Activated CD4-positive, alpha-beta memory T cell treated with anti-CD3 and anti-CD28 coated beads for 36 hours (primary cell): ENCODE measurements around the gene SLBP. TPM values are rescaled to one million over a fixed set of nuclear protein-coding genes. Genes with fewer than 3 reads are reported as not detected.

Source experiments
- CTCF ChIA-PET: fragments of 350-600 bp; sonication (Branson Sonifier 250); formaldehyde crosslinking; loops from one replicate; lab custom pipeline; 2021; ENCODE audit warnings: antibody characterized with exemption, inconsistent platforms; lab: Charles Lee
- POLR2A ChIA-PET: fragments of 350-600 bp; sonication (Branson Sonifier 250); formaldehyde crosslinking; loops from one replicate; lab custom pipeline; 2021; ENCODE audit warnings: antibody characterized with exemption; lab: Charles Lee
- DNase-seq: peaks from one replicate; pipeline ENCODE4 v3.0.0-alpha.2; 2020
- H3K27ac Mint-ChIP-seq: one replicate; pipeline ENCODE4 v1.8.0; 2021; ENCODE audit warnings: mixed read lengths
- H3K27me3 Mint-ChIP-seq: one replicate; pipeline ENCODE4 v1.8.0; 2021; ENCODE audit warnings: mixed read lengths
- H3K36me3 Mint-ChIP-seq: one replicate; pipeline ENCODE4 v1.8.0; 2021; ENCODE audit warnings: mixed read lengths
- H3K4me1 Mint-ChIP-seq: one replicate; pipeline ENCODE4 v1.8.0; 2021; ENCODE audit warnings: low read depth, mixed read lengths
- H3K4me3 Mint-ChIP-seq: one replicate; pipeline ENCODE4 v1.8.0; 2021; ENCODE audit warnings: mild to moderate bottlenecking, mixed read lengths
- H3K9me3 Mint-ChIP-seq: one replicate; pipeline ENCODE4 v1.8.0; 2021; ENCODE audit warnings: mixed read lengths
- intact Hi-C: fragments of 100-400 bp; cut with micrococcal nuclease; formaldehyde crosslinking; loops from one replicate; pipeline ENCODE4 v1.15.1; 2023
- total RNA-seq, 2 experiments: library from RNA; stranded (reverse); gene quantifications; one replicate each; pipeline ENCODE4 v1.2.3, GENCODE V29; 2021

SLBP gene
- total RNA-seq, 2 experiments from 2014 or later = 103 to 106 TPM

DNA sequence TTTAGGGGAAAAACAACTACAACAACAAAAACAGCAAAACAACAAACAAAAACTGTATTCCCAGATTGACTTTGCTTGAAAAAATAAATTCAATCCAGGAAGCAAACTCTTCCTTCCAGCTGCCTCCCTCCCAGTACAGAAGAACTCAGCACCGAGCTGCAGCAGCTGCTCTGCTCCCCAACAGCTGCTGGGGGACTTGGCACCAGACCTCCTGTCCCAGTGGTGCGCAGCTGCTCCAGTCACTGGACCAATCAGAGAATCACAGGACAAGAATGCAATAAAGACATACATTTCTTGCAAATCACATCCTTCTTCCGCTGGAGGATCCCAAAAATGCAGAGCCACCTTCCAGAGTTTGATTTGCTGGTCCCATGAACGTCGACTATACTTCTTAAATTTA is 16.2 kb downstream of the SLBP start:
- no peak overlapping the region for H3K4me3 Mint-ChIP-seq
- DNase-seq = no peak
- POLR2A ChIA-PET = no interaction called here
- no peaks in the 10 kb centered on the region for H3K9me3 Mint-ChIP-seq
- intact Hi-C loops = no loop called here
- H3K36me3 Mint-ChIP-seq = peaks cover 49% of the 10 kb centered on the region
- H3K27me3 Mint-ChIP-seq = no peaks in the 10 kb centered on the region
- CTCF ChIA-PET = interaction anchor here (3.3 to 7.3 kb wide), 2 partner anchors 11 to 31 kb away, joined by 13 to 203 read pairs; partner anchors contain the start of gene SLBP
- H3K4me1 Mint-ChIP-seq = peaks cover 7% of the 10 kb centered on the region
- no peak overlapping the region for H3K27ac Mint-ChIP-seq

DNA sequence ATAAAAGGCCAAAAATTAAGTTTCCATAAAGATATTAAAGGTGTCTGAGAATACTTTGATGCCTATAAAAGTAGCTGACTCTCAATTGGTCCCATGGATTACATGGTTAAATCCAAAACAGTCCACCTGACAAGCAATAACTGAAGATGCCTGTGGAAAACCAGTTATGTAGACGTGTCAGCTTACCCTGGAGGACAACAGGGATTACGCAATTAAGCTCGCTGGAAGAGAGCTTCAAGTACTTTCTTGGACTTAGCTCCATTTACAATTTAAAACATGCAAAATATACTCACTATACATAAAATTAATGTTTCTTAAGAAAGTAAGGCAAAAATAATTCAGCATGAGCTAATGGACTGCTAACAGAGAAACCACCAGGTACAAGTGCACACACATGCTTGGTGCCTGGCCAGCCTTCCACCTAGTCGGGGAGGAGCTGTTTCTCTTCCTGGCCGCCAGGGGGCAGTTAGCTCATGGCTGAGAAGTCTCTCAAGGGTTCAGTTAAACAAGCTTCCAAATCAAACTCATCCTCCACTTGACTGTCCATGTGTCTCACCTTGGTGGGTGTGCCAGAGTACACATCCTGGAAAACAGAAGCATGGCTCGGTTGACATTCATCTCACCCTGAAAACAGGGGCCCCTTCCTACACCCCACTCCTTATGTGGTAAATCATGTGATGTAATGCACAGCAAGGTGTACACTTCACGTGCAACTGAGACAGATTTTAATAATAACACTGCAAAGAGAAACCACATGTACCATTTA is 18.8 kb downstream of the SLBP start:
- peak; percentile 84 for DNase-seq
- CTCF ChIA-PET = interaction anchor here (0.6 to 7.3 kb wide), 27 partner anchors 8 to 425 kb away, joined by 3 to 203 read pairs (median 4); partner anchors contain the start of genes FAM53A, SLBP, TACC3 and TMEM129
- H3K4me1 Mint-ChIP-seq = peaks cover 7% of the 10 kb centered on the region
- intact Hi-C loops = loop anchor here (1.0 kb wide), 2 partner anchors 33 to 117 kb away; no protein-coding TSS in a partner anchor
- H3K27me3 Mint-ChIP-seq = no peaks in the 10 kb centered on the region
- H3K4me3 Mint-ChIP-seq = no peak overlapping the region
- H3K9me3 Mint-ChIP-seq = no peaks in the 10 kb centered on the region
- peak overlapping the region; percentile 54 for H3K27ac Mint-ChIP-seq
- H3K36me3 Mint-ChIP-seq = peaks cover 50% of the 10 kb centered on the region
- POLR2A ChIA-PET = interaction anchor here (0.8 to 2.3 kb wide), 5 partner anchors 17 to 37 kb away, joined by 3 to 21 read pairs (median 3); partner anchors contain the start of gene SLBP

DNA sequence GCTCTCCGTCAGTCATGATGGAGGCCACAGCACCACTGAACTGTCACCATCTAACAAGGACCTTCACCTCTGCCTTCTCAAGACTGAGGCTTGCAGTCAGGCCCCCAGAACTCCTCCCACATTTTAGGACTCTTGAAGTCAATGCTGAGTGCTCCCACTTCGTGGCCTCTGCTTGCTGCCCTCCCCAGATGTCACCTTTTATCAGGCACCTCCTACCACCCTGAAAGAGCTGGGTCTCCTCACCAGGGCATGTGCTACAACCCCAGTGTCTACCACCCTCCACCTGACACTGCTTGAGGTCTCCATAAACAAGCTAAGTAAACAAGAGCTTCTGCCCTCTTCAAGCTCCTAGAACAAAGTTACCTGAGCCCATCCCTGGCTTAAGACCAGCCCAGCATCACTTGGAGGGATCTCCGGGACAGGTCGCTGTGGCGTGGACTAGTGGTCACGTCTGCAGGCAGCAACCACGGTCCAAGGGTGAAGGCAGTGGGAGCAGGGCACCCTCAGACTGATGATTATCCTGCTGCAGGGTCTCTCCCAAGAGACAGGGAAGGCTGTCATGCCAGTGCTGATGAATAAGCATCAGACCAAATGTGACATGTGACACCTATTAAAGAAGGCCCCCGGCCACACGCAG is 20.3 kb downstream of the SLBP start:
- ChIA-PET CTCF (interaction anchor here (1.3 to 7.3 kb wide), 3 partner anchors 15 to 119 kb away, joined by 3 to 203 read pairs (median 142); partner anchors contain the start of gene SLBP), POLR2A (interaction anchor here (1.5 kb wide), 1 partner anchor 20 kb away, joined by 5 read pairs; the partner anchor contains the start of gene SLBP)
- no peak overlapping the region for H3K27ac Mint-ChIP-seq
- H3K4me1 Mint-ChIP-seq = peaks cover 7% of the 10 kb centered on the region
- H3K36me3 Mint-ChIP-seq = peaks cover 42% of the 10 kb centered on the region
- H3K9me3 Mint-ChIP-seq = no peaks in the 10 kb centered on the region
- no peak for DNase-seq
- intact Hi-C loops = no loop called here
- H3K4me3 Mint-ChIP-seq = no peak overlapping the region
- H3K27me3 Mint-ChIP-seq = no peaks in the 10 kb centered on the region

DNA sequence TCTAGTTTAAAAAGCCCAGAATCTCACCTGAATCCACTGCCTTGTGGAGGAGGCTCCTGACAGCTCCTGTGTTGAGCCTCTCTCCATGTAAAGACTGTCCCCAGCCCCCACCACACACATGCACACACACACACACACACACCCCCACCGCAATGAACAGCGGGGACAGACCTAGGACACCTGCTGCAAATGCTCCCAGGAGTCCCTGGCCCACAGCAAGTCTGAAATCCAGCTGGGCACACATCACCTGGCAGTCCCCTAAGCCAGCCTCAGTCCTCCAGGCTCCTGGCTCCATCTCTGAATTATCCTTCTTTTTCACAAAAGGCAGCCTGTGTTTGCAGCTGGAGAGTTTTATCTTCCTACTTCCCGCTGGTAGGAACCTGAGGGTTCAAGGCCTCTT is 21.4 kb downstream of the SLBP start:
- no peak overlapping the region for H3K27ac Mint-ChIP-seq
- peaks cover 35% of the 10 kb centered on the region for H3K36me3 Mint-ChIP-seq
- ChIA-PET POLR2A (interaction anchor here (1.5 kb wide), 1 partner anchor 21 kb away, joined by 5 read pairs; the partner anchor contains the start of gene SLBP), CTCF (interaction anchor here (1.3 to 7.3 kb wide), 3 partner anchors 17 to 120 kb away, joined by 3 to 203 read pairs (median 142); partner anchors contain the start of gene SLBP)
- intact Hi-C loops = no loop called here
- H3K4me1 Mint-ChIP-seq = peaks cover 7% of the 10 kb centered on the region
- no peak overlapping the region for H3K4me3 Mint-ChIP-seq
- DNase-seq = no peak
- no peaks in the 10 kb centered on the region for H3K27me3 Mint-ChIP-seq
- no peaks in the 10 kb centered on the region for H3K9me3 Mint-ChIP-seq

DNA sequence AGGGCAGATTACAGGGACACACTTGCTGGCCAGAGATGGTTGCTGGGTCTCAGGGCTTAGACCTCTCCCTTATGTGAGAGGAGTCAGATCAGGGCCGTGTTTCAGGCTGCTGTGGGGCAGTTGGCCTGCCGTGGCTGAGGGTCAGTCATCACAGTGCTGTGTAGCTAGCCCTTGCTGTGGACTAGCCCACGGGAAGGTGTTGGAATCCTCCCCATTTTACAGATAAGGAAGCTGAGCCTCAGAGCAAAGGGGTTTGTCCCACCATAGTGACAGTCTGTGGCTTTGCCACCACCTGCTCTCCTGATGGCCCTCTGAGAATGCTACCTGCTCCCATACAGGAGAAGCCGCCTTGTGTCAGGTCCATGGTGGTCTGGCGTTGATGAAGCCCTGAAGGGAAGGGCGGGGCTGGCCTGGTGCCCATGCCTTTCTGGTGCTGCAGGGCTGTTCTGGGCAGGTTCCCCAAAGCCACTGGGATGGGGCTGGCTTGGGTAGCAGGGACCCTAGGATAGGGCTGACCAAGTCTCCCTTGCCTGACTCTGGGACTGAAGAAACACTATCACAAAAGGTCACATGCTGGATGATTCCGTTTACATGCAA is 25.6 kb downstream of the SLBP start:
- peaks cover 9% of the 10 kb centered on the region for H3K4me1 Mint-ChIP-seq
- H3K27me3 Mint-ChIP-seq = no peaks in the 10 kb centered on the region
- no peak overlapping the region for H3K27ac Mint-ChIP-seq
- CTCF ChIA-PET = no interaction called here
- H3K9me3 Mint-ChIP-seq = no peaks in the 10 kb centered on the region
- peaks cover 13% of the 10 kb centered on the region for H3K36me3 Mint-ChIP-seq
- H3K4me3 Mint-ChIP-seq = no peak overlapping the region
- DNase-seq = no peak
- intact Hi-C loops = loop anchor here (10.0 kb wide), 1 partner anchor 168 kb away; the partner anchor contains the start of gene LETM1
- POLR2A ChIA-PET = no interaction called here

DNA sequence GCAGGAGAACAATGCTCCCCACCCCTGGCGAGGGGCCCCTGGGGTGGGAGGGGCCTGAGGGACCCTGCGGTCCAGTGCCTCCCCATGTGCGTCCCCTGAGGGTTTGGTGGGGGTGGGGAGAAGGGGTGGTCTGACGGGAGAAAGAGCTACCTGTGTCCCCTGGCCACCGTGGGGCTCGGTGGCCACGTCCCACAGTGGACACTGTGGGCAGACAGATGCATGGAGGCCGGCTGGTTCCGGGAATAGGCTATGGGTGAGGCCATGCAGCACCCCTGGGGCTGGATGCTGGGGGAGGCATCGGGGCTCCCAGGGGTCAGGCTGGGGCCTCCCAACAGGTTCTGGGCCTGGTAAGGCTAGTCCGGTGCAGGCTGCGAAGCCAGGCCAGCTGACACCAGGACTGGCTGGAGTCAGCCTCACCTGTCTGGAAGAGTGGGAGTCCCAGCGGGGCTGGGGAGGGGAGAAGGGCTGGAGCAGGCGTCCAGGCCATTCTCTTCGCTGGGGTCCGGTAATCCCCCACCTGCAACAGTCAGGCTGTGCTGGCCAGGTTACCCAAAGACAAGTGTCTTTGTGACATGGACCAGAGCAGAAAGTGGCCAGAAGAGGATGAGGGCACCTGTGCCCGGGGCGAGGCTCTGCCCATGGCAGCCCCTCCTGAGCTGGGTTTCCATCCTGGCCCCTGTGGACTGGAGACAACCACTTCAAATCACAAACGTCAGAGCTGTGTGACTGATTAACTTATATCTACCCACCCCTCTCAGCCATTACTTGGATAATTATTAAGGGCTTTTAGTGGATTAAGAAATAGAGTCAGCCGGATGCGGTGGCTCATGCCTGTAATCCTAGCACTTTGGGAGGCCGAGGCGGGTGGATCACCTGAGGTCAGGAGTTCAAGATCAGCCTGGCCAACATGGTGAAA is 26.6 kb downstream of the SLBP start:
- ChIA-PET CTCF (interaction anchor here (1.2 kb wide), 1 partner anchor 8 kb away, joined by 5 read pairs; no protein-coding TSS in a partner anchor), POLR2A (no interaction called here)
- Mint-ChIP-seq H3K9me3 (no peaks in the 10 kb centered on the region), H3K4me1 (peaks cover 9% of the 10 kb centered on the region), H3K36me3 (peaks cover 6% of the 10 kb centered on the region), H3K4me3 (no peak overlapping the region), H3K27ac (no peak overlapping the region), H3K27me3 (no peaks in the 10 kb centered on the region)
- DNase-seq = no peak
- intact Hi-C loops = loop anchor here (1.0 to 10.0 kb wide), 2 partner anchors 27 to 169 kb away; partner anchors contain the start of genes LETM1 and SLBP

DNA sequence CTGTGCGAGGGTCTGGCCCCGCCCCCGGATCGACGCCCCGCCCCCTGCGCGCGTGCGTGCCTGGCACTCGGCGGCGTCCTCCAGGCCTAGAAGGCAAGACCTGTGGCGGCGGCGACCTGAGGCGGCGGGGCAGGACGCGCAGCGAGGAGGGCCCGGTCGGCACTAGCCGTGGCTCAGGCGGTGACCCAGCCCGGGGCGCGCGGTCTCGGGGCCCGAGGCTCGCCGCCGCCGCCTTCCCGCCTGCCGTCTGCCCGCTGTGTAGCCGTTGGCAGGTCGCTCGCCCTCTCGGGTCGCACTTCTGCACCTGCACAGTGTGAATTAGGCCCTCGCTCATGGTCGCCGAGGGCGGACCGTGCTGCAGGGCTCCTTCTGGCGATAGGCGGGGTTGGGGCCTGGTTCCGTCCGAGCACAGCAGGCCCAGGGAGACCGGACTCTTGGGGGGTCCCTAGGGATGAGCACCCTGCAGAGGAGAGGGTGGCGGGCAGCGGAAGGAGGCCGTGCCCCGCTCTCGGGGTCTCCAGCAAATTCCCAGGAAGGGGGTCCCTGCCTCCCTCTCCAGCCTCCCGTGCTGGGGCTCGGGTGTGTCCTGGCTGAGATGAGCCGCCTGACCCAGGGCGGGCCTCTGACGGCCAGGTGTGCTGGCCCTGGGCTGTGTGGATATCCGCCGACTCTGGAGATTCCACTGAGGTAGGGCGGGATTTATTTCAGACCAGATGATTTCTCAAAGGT is 27.4 kb downstream of the SLBP start:
- peak; percentile 95 for DNase-seq
- Mint-ChIP-seq H3K4me1 (peaks cover 9% of the 10 kb centered on the region), H3K4me3 (peak overlapping the region; percentile 39), H3K27me3 (no peaks in the 10 kb centered on the region), H3K27ac (no peak overlapping the region), H3K9me3 (no peaks in the 10 kb centered on the region), H3K36me3 (peaks cover 2% of the 10 kb centered on the region)
- ChIA-PET POLR2A (no interaction called here), CTCF (interaction anchor here (1.2 to 2.2 kb wide), 3 partner anchors 9 to 126 kb away, joined by 4 to 18 read pairs (median 5); no protein-coding TSS in a partner anchor)
- intact Hi-C loops = loop anchor here (1.0 to 10.0 kb wide), 4 partner anchors 28 to 897 kb away; partner anchors contain the start of genes LETM1 and SLBP

DNA sequence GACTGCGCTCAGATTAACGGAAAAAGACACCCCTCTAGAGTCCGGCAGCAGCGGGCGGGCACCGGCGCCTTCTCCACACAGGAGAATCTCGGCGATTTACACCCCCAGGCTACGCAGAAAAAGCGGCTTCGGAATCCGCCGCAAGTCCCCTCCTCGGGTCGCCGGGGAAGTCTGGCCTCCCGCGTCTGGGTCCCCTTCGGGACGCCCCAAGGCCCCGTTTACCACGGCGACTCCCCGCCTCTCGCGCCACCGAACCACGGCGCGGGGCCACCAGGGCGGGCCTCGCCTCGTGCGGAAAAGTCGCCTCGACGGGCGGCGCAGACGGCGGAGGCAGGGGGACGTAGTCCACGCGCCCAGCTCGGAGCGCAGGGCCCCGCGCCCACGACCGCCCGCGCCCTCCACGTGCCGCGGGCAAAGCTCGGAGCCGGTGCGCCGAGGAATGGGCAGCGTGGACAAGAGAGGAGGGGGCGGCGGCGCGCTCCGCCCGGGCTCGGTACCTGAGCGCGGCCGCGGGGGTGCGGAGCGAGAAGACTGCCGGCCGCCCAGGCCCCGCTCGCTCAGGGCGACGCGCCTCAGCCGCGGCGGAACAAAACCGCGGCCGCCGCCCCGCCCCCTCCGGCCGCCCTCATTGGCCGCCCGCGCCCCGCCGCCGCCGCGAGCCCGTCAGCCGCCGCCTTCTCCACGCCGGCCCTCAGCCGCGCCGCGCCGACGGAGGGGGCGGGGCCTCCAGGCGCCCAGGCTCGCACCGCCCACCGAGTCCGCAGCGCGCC is 28.2 kb downstream of the SLBP start, which contains the start of gene FAM53A:
FAM53A (minus strand) TSS at position 578 of the 770 bp plus-strand sequence. CDS start 15,572 bp downstream, outside the sequence.
- H3K4me1 Mint-ChIP-seq = peaks cover 9% of the 10 kb centered on the region
- peak within 1 kb of the TSS; percentile 76 for H3K4me3 Mint-ChIP-seq
- ChIA-PET CTCF (interaction anchor here (1.4 to 2.2 kb wide), 2 partner anchors 10 to 126 kb away, joined by 4 to 18 read pairs; no protein-coding TSS in a partner anchor), POLR2A (interaction anchor here (0.7 kb wide), 1 partner anchor 172 kb away, joined by 3 read pairs; the partner anchor contains the start of gene LETM1)
- intact Hi-C loops = loop anchor here (1.0 to 10.0 kb wide), 3 partner anchors 104 to 897 kb away; partner anchors contain the start of gene LETM1
- no peaks in the 10 kb centered on the region for H3K27me3 Mint-ChIP-seq
- no peak within 1 kb of the TSS for H3K27ac Mint-ChIP-seq
- no peaks in the 10 kb centered on the region for H3K9me3 Mint-ChIP-seq
- H3K36me3 Mint-ChIP-seq = no peaks in the 10 kb centered on the region
- peak; percentile 26 for DNase-seq

DNA sequence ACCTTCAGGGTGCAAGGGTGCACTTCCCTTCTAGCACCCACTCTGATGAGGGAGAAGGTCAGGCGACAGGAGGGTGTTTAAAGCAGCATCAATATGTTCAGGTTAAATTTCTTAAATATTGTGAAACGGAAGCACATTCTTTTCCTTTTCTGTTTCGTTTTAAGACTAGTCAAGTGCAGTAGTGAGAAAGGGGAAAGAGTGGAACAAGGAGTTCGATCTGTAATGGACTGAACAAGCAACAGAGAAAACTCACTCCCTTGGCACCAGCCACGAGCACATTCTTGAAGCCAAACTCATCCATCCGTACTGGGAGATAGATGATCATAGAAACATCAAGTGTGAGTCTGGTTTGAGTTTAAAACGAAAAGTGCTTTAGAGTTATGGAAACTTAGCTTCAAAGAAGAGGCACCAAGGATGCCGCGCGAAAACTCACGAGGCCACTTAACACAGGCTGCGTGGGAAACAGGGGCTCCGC is 28.8 kb downstream of the SLBP start:
- intact Hi-C loops = loop anchor here (5.0 to 10.0 kb wide), 2 partner anchors 172 to 896 kb away; partner anchors contain the start of gene LETM1
- H3K9me3 Mint-ChIP-seq = no peaks in the 10 kb centered on the region
- H3K27ac Mint-ChIP-seq = no peak overlapping the region
- ChIA-PET CTCF (interaction anchor here (1.4 to 2.2 kb wide), 2 partner anchors 10 to 127 kb away, joined by 4 to 18 read pairs; no protein-coding TSS in a partner anchor), POLR2A (interaction anchor here (0.7 kb wide), 1 partner anchor 173 kb away, joined by 3 read pairs; the partner anchor contains the start of gene LETM1)
- H3K4me1 Mint-ChIP-seq = peaks cover 9% of the 10 kb centered on the region
- peak overlapping the region; percentile 76 for H3K4me3 Mint-ChIP-seq
- no peaks in the 10 kb centered on the region for H3K36me3 Mint-ChIP-seq
- H3K27me3 Mint-ChIP-seq = no peaks in the 10 kb centered on the region
- no peak for DNase-seq
